HepG2 (cell line): ENCODE data around the gene LRBA.

Experiments used
- EZH2 ChIP-seq: conservative IDR thresholded peaks from 2 replicates; pipeline ENCODE4 v1.6.1; 2012; ENCODE audit warnings: mild to moderate bottlenecking, low read depth, low read length, moderate library complexity
- FOSL1 ChIP-seq: sonication (generic); formaldehyde crosslinking; IDR thresholded peaks from 2 replicates; pipeline ENCODE4 v1.9.0; 2021; ENCODE audit warnings: missing genetic modification reagents, borderline replicate concordance
- FOXJ3 ChIP-seq: sonication (generic); formaldehyde crosslinking; IDR thresholded peaks from 2 replicates; pipeline ENCODE4 v1.4.0; 2020; ENCODE audit warnings: missing genetic modification reagents, mild to moderate bottlenecking, borderline replicate concordance
- GTF2F1 ChIP-seq: fragments of 150-350 bp; IDR thresholded peaks from 2 replicates; pipeline ENCODE4 v1.6.1; 2014; ENCODE audit warnings: low read length
- NFIC ChIP-seq: IDR thresholded peaks from 2 replicates; pipeline ENCODE4 v1.6.1; 2012; ENCODE audit warnings: mild to moderate bottlenecking, low read length, inconsistent platforms
- ZKSCAN8 ChIP-seq: IDR thresholded peaks from 2 replicates; pipeline ENCODE4 v1.6.1; 2016; ENCODE audit warnings: borderline replicate concordance, missing genetic modification reagents, missing compliant biosample characterization
- ZNF660 ChIP-seq: sonication (generic); formaldehyde crosslinking; IDR thresholded peaks from 2 replicates; pipeline ENCODE4 v1.5.1; 2020; ENCODE audit warnings: mild to moderate bottlenecking, low read depth, missing genetic modification reagents, borderline replicate concordance
- TF ChIP-seq, protein P1 (sequence below): sonication (generic); formaldehyde crosslinking; IDR thresholded peaks from 2 replicates; pipeline ENCODE4 v1.5.0; 2020; ENCODE audit warnings: mild to moderate bottlenecking, missing genetic modification reagents, moderate library complexity
- TF ChIP-seq, protein P2 (sequence below): sonication (generic); formaldehyde crosslinking; IDR thresholded peaks from 2 replicates; pipeline ENCODE4 v1.4.0; 2020; ENCODE audit warnings: missing genetic modification reagents

DNA sequence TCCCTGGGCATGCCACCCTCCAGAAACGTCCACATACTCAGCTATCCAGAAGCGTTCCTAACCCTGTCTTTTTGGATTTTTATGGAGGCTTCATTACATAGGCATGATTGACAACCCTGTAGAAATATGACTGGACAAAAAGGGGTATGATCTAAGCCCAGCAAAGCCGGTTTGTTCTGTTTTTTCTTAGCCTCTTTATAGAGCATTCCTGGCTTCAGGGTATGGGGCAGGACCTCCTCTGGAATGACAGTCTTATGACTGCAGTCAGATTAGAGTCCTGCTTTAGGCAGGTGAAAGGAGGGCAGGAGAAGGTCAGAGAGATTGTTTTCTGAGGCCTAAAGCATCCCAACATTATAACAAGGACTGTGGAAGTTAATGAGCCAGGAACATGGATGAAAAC, 799.5 kb downstream of the LRBA start:
- no peak for TF ChIP-seq NFIC
- TF ChIP-seq GTF2F1 = no peak
- TF ChIP-seq, protein P1, sequence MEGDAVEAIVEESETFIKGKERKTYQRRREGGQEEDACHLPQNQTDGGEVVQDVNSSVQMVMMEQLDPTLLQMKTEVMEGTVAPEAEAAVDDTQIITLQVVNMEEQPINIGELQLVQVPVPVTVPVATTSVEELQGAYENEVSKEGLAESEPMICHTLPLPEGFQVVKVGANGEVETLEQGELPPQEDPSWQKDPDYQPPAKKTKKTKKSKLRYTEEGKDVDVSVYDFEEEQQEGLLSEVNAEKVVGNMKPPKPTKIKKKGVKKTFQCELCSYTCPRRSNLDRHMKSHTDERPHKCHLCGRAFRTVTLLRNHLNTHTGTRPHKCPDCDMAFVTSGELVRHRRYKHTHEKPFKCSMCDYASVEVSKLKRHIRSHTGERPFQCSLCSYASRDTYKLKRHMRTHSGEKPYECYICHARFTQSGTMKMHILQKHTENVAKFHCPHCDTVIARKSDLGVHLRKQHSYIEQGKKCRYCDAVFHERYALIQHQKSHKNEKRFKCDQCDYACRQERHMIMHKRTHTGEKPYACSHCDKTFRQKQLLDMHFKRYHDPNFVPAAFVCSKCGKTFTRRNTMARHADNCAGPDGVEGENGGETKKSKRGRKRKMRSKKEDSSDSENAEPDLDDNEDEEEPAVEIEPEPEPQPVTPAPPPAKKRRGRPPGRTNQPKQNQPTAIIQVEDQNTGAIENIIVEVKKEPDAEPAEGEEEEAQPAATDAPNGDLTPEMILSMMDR = no peak
- no peak for TF ChIP-seq ZNF660 (CRISPR knock-in tag)
- TF ChIP-seq EZH2 = no peak
- no peak for TF ChIP-seq FOXJ3 (CRISPR knock-in tag)
- no peak for TF ChIP-seq ZKSCAN8 (CRISPR knock-in tag)
- TF ChIP-seq, protein P2, sequence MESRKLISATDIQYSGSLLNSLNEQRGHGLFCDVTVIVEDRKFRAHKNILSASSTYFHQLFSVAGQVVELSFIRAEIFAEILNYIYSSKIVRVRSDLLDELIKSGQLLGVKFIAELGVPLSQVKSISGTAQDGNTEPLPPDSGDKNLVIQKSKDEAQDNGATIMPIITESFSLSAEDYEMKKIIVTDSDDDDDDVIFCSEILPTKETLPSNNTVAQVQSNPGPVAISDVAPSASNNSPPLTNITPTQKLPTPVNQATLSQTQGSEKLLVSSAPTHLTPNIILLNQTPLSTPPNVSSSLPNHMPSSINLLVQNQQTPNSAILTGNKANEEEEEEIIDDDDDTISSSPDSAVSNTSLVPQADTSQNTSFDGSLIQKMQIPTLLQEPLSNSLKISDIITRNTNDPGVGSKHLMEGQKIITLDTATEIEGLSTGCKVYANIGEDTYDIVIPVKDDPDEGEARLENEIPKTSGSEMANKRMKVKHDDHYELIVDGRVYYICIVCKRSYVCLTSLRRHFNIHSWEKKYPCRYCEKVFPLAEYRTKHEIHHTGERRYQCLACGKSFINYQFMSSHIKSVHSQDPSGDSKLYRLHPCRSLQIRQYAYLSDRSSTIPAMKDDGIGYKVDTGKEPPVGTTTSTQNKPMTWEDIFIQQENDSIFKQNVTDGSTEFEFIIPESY (CRISPR knock-in tag) = no peak
- no peak for TF ChIP-seq FOSL1 (CRISPR knock-in tag)
